Endothelial cell (in vitro differentiated cells): ENCODE data around the gene CBLIF. TPM values are rescaled to one million over a fixed set of nuclear protein-coding genes. Genes with fewer than 3 reads are reported as not detected.

Experiments
- DNase-seq: peaks from one replicate; pipeline ENCODE4 v3.0.0; 2021; ENCODE audit warnings: low spot score
- H3K27ac Mint-ChIP-seq: one replicate; pipeline ENCODE4 v1.8.0; 2021; ENCODE audit warnings: mixed read lengths, inconsistent platforms; ENCODE audit not compliant: unreplicated experiment
- H3K27me3 Mint-ChIP-seq: one replicate; pipeline ENCODE4 v1.8.0; 2021; ENCODE audit warnings: mild to moderate bottlenecking, moderate library complexity, mixed read lengths, inconsistent platforms; ENCODE audit not compliant: unreplicated experiment
- H3K36me3 Mint-ChIP-seq: one replicate; pipeline ENCODE4 v1.8.0; 2021; ENCODE audit warnings: mild to moderate bottlenecking, low read depth, mixed read lengths, inconsistent platforms; ENCODE audit not compliant: unreplicated experiment
- H3K4me1 Mint-ChIP-seq: one replicate; pipeline ENCODE4 v1.8.0; 2021; ENCODE audit warnings: mild to moderate bottlenecking, mixed read lengths, inconsistent platforms; ENCODE audit not compliant: unreplicated experiment
- H3K4me3 Mint-ChIP-seq: one replicate; pipeline ENCODE4 v1.8.0; 2021; ENCODE audit warnings: mild to moderate bottlenecking, mixed read lengths, inconsistent platforms; ENCODE audit not compliant: unreplicated experiment
- H3K9me3 Mint-ChIP-seq: one replicate; pipeline ENCODE4 v1.8.0; 2021; ENCODE audit warnings: mixed read lengths, inconsistent platforms; ENCODE audit not compliant: unreplicated experiment
- CTCF ChIP-seq: fragments of 200-600 bp; sonication (generic); IDR thresholded peaks from one replicate; pipeline ENCODE4 v1.5.0; 2021; ENCODE audit warnings: antibody characterized with exemption; ENCODE audit not compliant: unreplicated experiment
- total RNA-seq: library from RNA; stranded (reverse); fragmentation: NEBNext Ultra II Directional; extraction: Animal tissue kit (Norgen Biotek cat#: 25700); gene quantifications from one replicate; pipeline ENCODE4 v1.2.1, GENCODE V29; 2021; ENCODE audit not compliant: unreplicated experiment

Gene CBLIF
- total RNA-seq, 1 donor from 2014 or later, result not detected

DNA sequence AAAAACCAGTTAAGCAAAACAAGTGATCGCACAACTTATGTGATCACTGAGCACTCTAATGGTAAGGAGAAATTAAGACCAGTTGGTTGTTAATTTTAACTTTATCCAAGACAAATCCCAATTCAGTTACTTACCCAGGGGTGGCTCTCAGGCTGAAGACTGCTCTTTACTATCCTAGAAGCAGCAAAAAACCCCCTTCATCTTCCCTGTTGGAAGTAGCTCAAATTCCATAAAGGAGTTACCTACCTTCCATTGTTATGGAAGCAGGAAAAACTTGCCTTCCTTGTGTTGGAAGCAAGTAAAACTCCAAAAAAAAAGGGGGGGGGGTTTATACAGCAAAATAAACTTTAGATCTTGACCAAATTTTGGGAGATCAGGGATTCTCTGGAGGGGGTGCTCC, 29.5 kb downstream of the CBLIF start:
- Mint-ChIP-seq H3K4me3 (no peak overlapping the region), H3K27ac (no peak overlapping the region), H3K9me3 (no peaks in the 10 kb centered on the region), H3K36me3 (peaks cover 10% of the 10 kb centered on the region), H3K27me3 (peaks cover 10% of the 10 kb centered on the region), H3K4me1 (peaks cover 49% of the 10 kb centered on the region)
- no peak for TF ChIP-seq CTCF
- no peak for DNase-seq

DNA sequence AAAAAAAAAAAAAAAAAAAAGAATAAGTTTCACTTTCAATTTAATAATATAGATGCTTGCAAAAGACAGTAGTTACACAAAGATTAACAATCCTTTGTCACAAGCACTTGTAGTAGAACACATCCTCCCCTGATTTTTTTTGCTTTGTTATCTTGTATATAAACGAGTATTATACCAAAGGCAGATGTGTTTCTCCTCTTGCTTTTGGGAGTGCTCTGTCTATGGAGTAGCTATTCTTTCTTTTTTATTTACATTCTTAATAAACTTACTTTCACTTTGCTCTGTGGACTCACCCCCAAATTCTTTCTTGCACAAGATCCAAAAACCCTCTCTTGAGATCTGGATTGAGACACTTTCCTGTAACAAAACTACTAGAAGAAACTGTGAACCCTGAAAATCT, 31.3 kb downstream of the CBLIF start:
- Mint-ChIP-seq H3K4me1 (peaks cover 50% of the 10 kb centered on the region), H3K9me3 (no peaks in the 10 kb centered on the region), H3K27ac (no peak overlapping the region), H3K36me3 (peaks cover 8% of the 10 kb centered on the region), H3K4me3 (no peak overlapping the region), H3K27me3 (peaks cover 10% of the 10 kb centered on the region)
- TF ChIP-seq CTCF, result no peak
- DNase-seq, result no peak

DNA sequence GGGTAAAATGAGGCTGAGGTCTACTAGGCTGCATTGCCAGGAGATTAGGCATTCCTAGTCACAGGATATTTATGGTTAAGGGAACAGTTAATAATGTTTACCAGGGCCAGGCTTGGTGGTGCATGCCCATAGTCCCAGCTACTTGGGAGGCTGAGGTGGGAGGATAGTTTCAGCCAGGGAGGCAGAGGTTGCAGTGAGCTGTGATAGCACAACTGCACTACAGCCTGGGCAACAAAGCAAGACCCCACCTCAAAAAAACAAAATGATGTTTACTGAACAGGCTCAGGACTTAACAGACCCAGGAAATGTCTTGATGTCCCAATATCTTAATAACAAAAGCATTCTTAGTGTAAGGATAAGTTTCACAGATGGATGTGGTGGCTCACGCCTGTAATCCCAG, 31.9 kb downstream of the CBLIF start:
- Mint-ChIP-seq H3K4me3 (no peak overlapping the region), H3K27me3 (peaks cover 5% of the 10 kb centered on the region), H3K36me3 (peaks cover 3% of the 10 kb centered on the region), H3K27ac (no peak overlapping the region), H3K4me1 (peaks cover 45% of the 10 kb centered on the region), H3K9me3 (no peaks in the 10 kb centered on the region)
- no peak for TF ChIP-seq CTCF
- no peak for DNase-seq

- no peaks in the 10 kb centered on the region for H3K9me3 Mint-ChIP-seq
- peaks cover 45% of the 10 kb centered on the region for H3K4me1 Mint-ChIP-seq
- H3K27me3 Mint-ChIP-seq, result peaks cover 5% of the 10 kb centered on the region
- H3K27ac Mint-ChIP-seq, result peak overlapping the region; percentile 58
- no peak for DNase-seq
- H3K36me3 Mint-ChIP-seq, result peaks cover 8% of the 10 kb centered on the region
- no peak for TF ChIP-seq CTCF
- peak overlapping the region; percentile 65 for H3K4me3 Mint-ChIP-seq
Measured at GRCh38 chr11:59812220-59812619, 33.1 kb downstream of the CBLIF start.

DNA sequence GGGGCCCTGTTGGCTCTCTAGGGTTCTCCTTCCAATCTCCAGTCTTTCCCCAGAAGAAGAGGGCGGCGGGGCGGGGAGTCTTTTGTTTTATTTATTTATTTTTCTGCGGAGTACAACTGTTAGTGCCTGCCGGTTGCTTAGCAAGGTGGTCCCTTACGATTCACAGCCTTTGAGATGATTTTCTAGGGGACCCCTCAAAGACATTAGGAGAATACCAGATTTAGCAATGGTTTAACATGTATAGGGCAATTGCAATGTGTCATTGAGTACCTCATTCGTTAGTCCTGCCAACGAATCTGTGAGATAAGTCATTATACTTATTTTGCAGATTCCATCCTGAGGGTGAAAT, 34.4 kb downstream of the CBLIF start:
- peaks cover 10% of the 10 kb centered on the region for H3K27me3 Mint-ChIP-seq

More for the DNA sequence above, 34.4 kb downstream of the CBLIF start:
- peak overlapping the region; percentile 93 for H3K4me3 Mint-ChIP-seq
- TF ChIP-seq CTCF, result no peak
- H3K36me3 Mint-ChIP-seq, result peaks cover 19% of the 10 kb centered on the region
- no peak for DNase-seq
- H3K4me1 Mint-ChIP-seq, result peaks cover 39% of the 10 kb centered on the region
- H3K27ac Mint-ChIP-seq, result peak overlapping the region; percentile 40
- no peaks in the 10 kb centered on the region for H3K9me3 Mint-ChIP-seq
